ENCODE results near the gene TBC1D17. TPM values are rescaled to one million over a fixed set of nuclear protein-coding genes. Genes with fewer than 3 reads are reported as not detected.
A peak's percentile ranks its signal among the peaks of the same experiment; 100 is the strongest.

Gene TBC1D17
- total and polyA plus RNA-seq, 8 donors = 10.5 to 77.1 (median 35.3) TPM

DNA sequence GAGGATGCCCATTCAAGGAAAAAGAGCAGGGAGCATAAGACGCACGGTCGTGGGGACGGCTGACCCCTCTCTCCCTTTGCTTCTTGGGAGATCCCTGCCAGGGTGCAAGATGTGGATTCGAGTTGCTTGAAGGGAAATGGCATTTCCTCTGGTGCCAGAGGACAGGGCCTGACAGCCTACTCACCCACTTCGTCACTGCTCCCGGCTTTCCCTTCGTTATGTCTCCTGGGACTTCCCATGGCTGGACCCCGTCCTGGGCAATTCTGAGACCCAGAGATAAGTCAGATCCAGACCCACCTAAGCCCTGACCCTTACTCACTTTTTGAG is 1.2 kb downstream of the TBC1D17 start:
- Histone ChIP-seq H3K9me3 (no peaks in the 10 kb centered on the region), H3K27ac (peak overlapping the region in 4 of 5 donors; percentile 98 to 100 (median 98)), H3K27me3 (no peaks in the 10 kb centered on the region), H3K36me3 (peaks cover 39 to 60% (median 54%) of the 10 kb centered on the region in 4 donors), H3K4me3 (peak overlapping the region; percentile 73 to 100 (median 92)), H3K4me1 (peaks cover 23 to 39% (median 35%) of the 10 kb centered on the region in 4 donors)
- TF ChIP-seq CTCF (IDR thresholded peaks at IDR 0.05) = no peak
- TF ChIP-seq EP300 (IDR thresholded peaks at IDR 0.05) = no peak
- TF ChIP-seq POLR2A (IDR thresholded peaks at IDR 0.05) = no peak
- no peak for TF ChIP-seq POLR2AphosphoS5 (IDR thresholded peaks at IDR 0.05)
- intact Hi-C loops (cut with DNase I; ENCODE audit: low total_unique reads) = no loop called here
- 88 to 90% (median 89%) methylated on average over 9 of the region's 9 CpGs for WGBS, 5 donors
- DNase-seq = peak in 1 of 2 donors; percentile 28

DNA sequence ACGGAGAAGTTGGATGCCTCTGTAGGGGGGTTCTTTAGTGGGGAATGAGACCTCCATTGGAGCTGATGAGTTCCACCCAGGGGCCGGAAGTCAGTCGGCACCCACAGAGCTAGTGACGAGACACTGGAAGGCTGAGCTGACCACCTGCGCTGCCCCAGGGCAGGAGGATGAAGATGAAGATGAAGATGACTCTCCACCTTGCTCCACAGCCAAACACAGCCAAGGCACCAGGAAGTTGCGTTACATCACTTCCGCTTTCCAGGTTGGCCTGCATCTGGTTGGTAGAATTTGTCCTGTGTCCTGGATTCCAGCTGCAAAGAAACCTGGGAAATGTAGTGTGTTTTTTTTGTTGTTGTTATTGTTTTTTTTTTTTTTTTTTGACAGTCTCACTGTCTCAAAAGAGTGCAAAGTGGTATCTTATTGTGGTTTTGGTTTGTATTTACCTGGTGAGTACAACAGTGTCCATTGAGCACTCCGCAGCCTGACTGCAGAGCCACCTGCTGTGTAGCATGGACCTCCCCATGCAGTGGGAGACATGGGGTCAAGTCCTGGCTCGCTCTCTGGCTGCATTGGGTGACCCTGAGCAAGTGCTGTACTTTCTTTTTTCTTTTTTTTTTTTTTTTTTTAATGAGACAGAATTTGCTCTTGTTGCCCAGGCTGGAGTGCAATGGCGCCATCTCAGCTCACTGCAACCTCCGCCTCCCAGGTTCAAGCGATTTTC is 1.9 kb downstream of the TBC1D17 start:
- Histone ChIP-seq H3K36me3 (peaks cover 46 to 60% (median 58%) of the 10 kb centered on the region in 4 donors), H3K4me3 (peak overlapping the region in 1 of 4 donors; percentile 93), H3K4me1 (peaks cover 23 to 34% (median 31%) of the 10 kb centered on the region in 4 donors), H3K27me3 (no peaks in the 10 kb centered on the region), H3K27ac (peak overlapping the region in 2 of 5 donors; percentile 98), H3K9me3 (no peaks in the 10 kb centered on the region)
- no peak for TF ChIP-seq POLR2A (IDR thresholded peaks at IDR 0.05)
- TF ChIP-seq EP300 (IDR thresholded peaks at IDR 0.05) = no peak
- TF ChIP-seq POLR2AphosphoS5 (IDR thresholded peaks at IDR 0.05) = no peak
- TF ChIP-seq CTCF (IDR thresholded peaks at IDR 0.05) = no peak
- 94 to 99% (median 96%) methylated on average over 12 of the region's 12 CpGs for WGBS, 5 donors
- intact Hi-C loops (cut with DNase I; ENCODE audit: low total_unique reads) = no loop called here
- peak in 1 of 2 donors; percentile 54 for DNase-seq

GRCh38 chr19:49880162-49880869 is 2.8 kb downstream of the TBC1D17 start:
- TF ChIP-seq POLR2AphosphoS5 (IDR thresholded peaks at IDR 0.05) (no peak), CTCF (IDR thresholded peaks at IDR 0.05) (no peak), EP300 (IDR thresholded peaks at IDR 0.05) (no peak), POLR2A (IDR thresholded peaks at IDR 0.05) (no peak)

GRCh38 chr19:49881186-49881585 is 3.7 kb downstream of the TBC1D17 start:
- Histone ChIP-seq H3K4me1 (peaks cover 12 to 18% (median 15%) of the 10 kb centered on the region in 4 donors), H3K27ac (no peak overlapping the region), H3K9me3 (no peaks in the 10 kb centered on the region), H3K4me3 (no peak overlapping the region), H3K36me3 (peaks cover 57 to 77% (median 75%) of the 10 kb centered on the region in 4 donors), H3K27me3 (no peaks in the 10 kb centered on the region)
- DNase-seq = no peak
- intact Hi-C loops (cut with DNase I; ENCODE audit: low total_unique reads) = no loop called here
- 95 to 99% (median 98%) methylated on average over 14 to 17 of the region's 17 CpGs for WGBS, 5 donors
- TF ChIP-seq POLR2AphosphoS5 (IDR thresholded peaks at IDR 0.05) (no peak), EP300 (IDR thresholded peaks at IDR 0.05) (no peak)

More at GRCh38 chr19:49880162-49880869, 2.8 kb downstream of the TBC1D17 start:
- no peak overlapping the region for H3K4me3 ChIP-seq
- no peaks in the 10 kb centered on the region for H3K9me3 ChIP-seq
- intact Hi-C loops (cut with DNase I; ENCODE audit: low total_unique reads) = no loop called here
- 84 to 94% (median 91%) methylated on average over 8 to 10 of the region's 10 CpGs for WGBS, 5 donors
- no peak overlapping the region for H3K27ac ChIP-seq
- H3K36me3 ChIP-seq = peaks cover 52 to 68% (median 67%) of the 10 kb centered on the region in 4 donors
- no peak for DNase-seq
- H3K4me1 ChIP-seq = peaks cover 17 to 25% (median 21%) of the 10 kb centered on the region in 4 donors
- H3K27me3 ChIP-seq = no peaks in the 10 kb centered on the region

Data from stomach (tissue), 9 donors.